Stimulated activated CD4-positive, alpha-beta T cell treated with anti-CD3 and anti-CD28 coated beads, TNF-alpha, amount 100 ng/mL, for 24 hours (primary cell): Measurements from ENCODE around the gene BTN2A1.

Experiments used
- DNase-seq, 3 experiments: peaks; one replicate each; pipeline ENCODE4 v3.0.0-alpha.2; 2020; ENCODE audit warnings: low read depth in 3 of 3

BTN2A1 gene

GRCh38 chr6:26468829-26469228 lies 11.1 kb downstream of the BTN2A1 start:
- no peak for DNase-seq

- DNase-seq: no peak
Measured at GRCh38 chr6:26470643-26471042, 12.9 kb downstream of the BTN2A1 start.

- no peak for DNase-seq
Measured at GRCh38 chr6:26471970-26472369, 14.2 kb downstream of the BTN2A1 start.

GRCh38 chr6:26472549-26473290 lies 15.0 kb downstream of the BTN2A1 start:
- no peak for DNase-seq

GRCh38 chr6:26473429-26473757 lies 15.6 kb downstream of the BTN2A1 start:
- no peak for DNase-seq

- peak; percentile 56 to 70 (median 67) for DNase-seq
Measured at GRCh38 chr6:26473758-26474438, 16.1 kb downstream of the BTN2A1 start.

GRCh38 chr6:26474439-26474881 lies 16.7 kb downstream of the BTN2A1 start:
- DNase-seq: no peak

GRCh38 chr6:26475823-26476729 lies 18.3 kb downstream of the BTN2A1 start:
- DNase-seq: no peak

- DNase-seq: no peak
Measured at GRCh38 chr6:26476896-26477295, 19.1 kb downstream of the BTN2A1 start.

GRCh38 chr6:26477426-26477825 lies 19.7 kb downstream of the BTN2A1 start:
- DNase-seq: no peak

GRCh38 chr6:26478100-26478984 lies 20.6 kb downstream of the BTN2A1 start:
- DNase-seq: no peak

GRCh38 chr6:26478985-26479278 lies 21.2 kb downstream of the BTN2A1 start:
- no peak for DNase-seq

GRCh38 chr6:26482338-26482737 lies 24.6 kb downstream of the BTN2A1 start:
- DNase-seq: no peak

- no peak for DNase-seq
Measured at GRCh38 chr6:26483727-26484126, 26.0 kb downstream of the BTN2A1 start.

GRCh38 chr6:26484161-26484560 lies 26.4 kb downstream of the BTN2A1 start:
- no peak for DNase-seq

- DNase-seq: no peak
Measured at GRCh38 chr6:26485112-26485780, 27.5 kb downstream of the BTN2A1 start.

- DNase-seq: no peak
Measured at GRCh38 chr6:26486358-26486757, 28.6 kb downstream of the BTN2A1 start.

- DNase-seq: no peak
Measured at GRCh38 chr6:26487466-26487865, 29.7 kb downstream of the BTN2A1 start.

- no peak for DNase-seq
Measured at GRCh38 chr6:26489996-26490964, 32.5 kb downstream of the BTN2A1 start.

GRCh38 chr6:26491604-26492003 lies 33.8 kb downstream of the BTN2A1 start:
- no peak for DNase-seq
